K562 (cell line): ENCODE data around the gene AVPI1.

Source experiments
- ATF2 ChIP-seq: sonication (generic); formaldehyde crosslinking; IDR thresholded peaks from 2 replicates; pipeline ENCODE4 v1.8.1; 2022; ENCODE audit warnings: missing genetic modification reagents
- BHLHE40 ChIP-seq: IDR thresholded peaks from 2 replicates; pipeline ENCODE4 v1.6.1; 2011; ENCODE audit warnings: low read length, improper control_type of control experiment
- HBP1 ChIP-seq: fragments of 450-650 bp; formaldehyde crosslinking; IDR thresholded peaks from 2 replicates; pipeline ENCODE4 v1.4.0; 2022; ENCODE audit warnings: missing genetic modification characterization
- KAT8 ChIP-seq: fragments of 450-650 bp; IDR thresholded peaks from 2 replicates; pipeline ENCODE4 v1.6.1; 2016; ENCODE audit warnings: low read depth, mild to moderate bottlenecking
- NR4A1 ChIP-seq, 2 experiments: fragments of 250-450 bp in 1 of 2; fragments of 450-650 bp in 1 of 2; sonication (Bioruptor Pico) in 1 of 2; IDR thresholded peaks; 2 replicates each; pipeline versions ENCODE4 v1.4.0 to v1.6.1; 2016 to 2020; ENCODE audit warnings: mild to moderate bottlenecking in 2 of 2, missing compliant biosample characterization in 1 of 2, missing genetic modification characterization in 1 of 2, moderate library complexity in 1 of 2
- RAD21 ChIP-seq, 2 experiments: fragments of 250-450 bp in 1 of 2; fragments of 450-650 bp in 1 of 2; sonication (Bioruptor Pico) in 1 of 2; formaldehyde crosslinking in 1 of 2; IDR thresholded peaks in 1 of 2; conservative IDR thresholded peaks in 1 of 2; 2 replicates each; pipeline versions ENCODE4 v1.4.0 to v1.8.0; 2020 to 2022; ENCODE audit warnings: mild to moderate bottlenecking in 2 of 2, moderate library complexity in 1 of 2
- RBM25 ChIP-seq: fragments of 200-400 bp; formaldehyde crosslinking; IDR thresholded peaks from 2 replicates; pipeline ENCODE4 v1.6.1; 2018; ENCODE audit warnings: low read length, low read depth, moderate library complexity; ENCODE audit not compliant: severe bottlenecking
- REST ChIP-seq, 2 experiments: fragments of 450-650 bp; formaldehyde crosslinking in 1 of 2; IDR thresholded peaks; 2 replicates each; pipeline versions ENCODE4 v1.4.0 to v1.6.1; 2014 to 2020; ENCODE audit warnings: mild to moderate bottlenecking in 2 of 2, borderline replicate concordance in 1 of 2, low read depth in 1 of 2
- SFPQ ChIP-seq: fragments of 200-400 bp; formaldehyde crosslinking; IDR thresholded peaks from 2 replicates; pipeline ENCODE4 v1.6.1; 2017; ENCODE audit warnings: mild to moderate bottlenecking, low read depth, low read length, moderate library complexity
- TGIF2 ChIP-seq: sonication (generic); formaldehyde crosslinking; IDR thresholded peaks from 2 replicates; pipeline ENCODE4 v1.8.1; 2022; ENCODE audit warnings: mild to moderate bottlenecking, missing genetic modification reagents, moderate library complexity
- ZC3H8 ChIP-seq: fragments of 450-650 bp; IDR thresholded peaks from 2 replicates; pipeline ENCODE4 v1.6.1; 2017

- TF ChIP-seq REST (IDR thresholded peaks at IDR 0.05; ENCODE audit: borderline replicate concordance): no peak
- no peak for TF ChIP-seq REST (CRISPR knock-in tag; IDR thresholded peaks at IDR 0.05; ENCODE audit: low read depth)
- TF ChIP-seq BHLHE40: no peak
- TF ChIP-seq TGIF2: no peak
- TF ChIP-seq RAD21 (CRISPR knock-in tag; conservative IDR thresholded peaks at IDR 0.05 in 1 of 2, IDR thresholded peaks at IDR 0.05 in 1 of 2): no peak
- TF ChIP-seq RBM25: no peak
- no peak for TF ChIP-seq SFPQ
- no peak for TF ChIP-seq ZC3H8
- no peak for TF ChIP-seq ATF2 (CRISPR knock-in tag)
- no peak for TF ChIP-seq HBP1 (CRISPR knock-in tag)
- TF ChIP-seq NR4A1 (CRISPR knock-in tag; IDR thresholded peaks at IDR 0.05): no peak
- TF ChIP-seq NR4A1 (tag; IDR thresholded peaks at IDR 0.05): no peak
- TF ChIP-seq KAT8: no peak
Observed at GRCh38 chr10:97715259-97715874, 28.3 kb upstream of the AVPI1 start.
